GM18505 (cell line): Measurements from ENCODE around the gene CPPED1.

Experiments used
- ATAC-seq: cut with Tn5 transposase; IDR thresholded peaks from one replicate; pipeline ENCODE4 v1.9.1; 2021; ENCODE audit not compliant: unreplicated experiment
- POLR2A ChIP-seq: IDR thresholded peaks from 4 replicates; pipeline ENCODE4 v1.6.1; 2011; ENCODE audit warnings: borderline replicate concordance; ENCODE audit not compliant: insufficient read depth, insufficient read length; ENCODE audit errors: extremely low read depth

The CPPED1 gene

GRCh38 chr16:12747261-12747660 lies 56.4 kb downstream of the CPPED1 start:
- no peak for ATAC-seq
- no peak for TF ChIP-seq POLR2A

DNA sequence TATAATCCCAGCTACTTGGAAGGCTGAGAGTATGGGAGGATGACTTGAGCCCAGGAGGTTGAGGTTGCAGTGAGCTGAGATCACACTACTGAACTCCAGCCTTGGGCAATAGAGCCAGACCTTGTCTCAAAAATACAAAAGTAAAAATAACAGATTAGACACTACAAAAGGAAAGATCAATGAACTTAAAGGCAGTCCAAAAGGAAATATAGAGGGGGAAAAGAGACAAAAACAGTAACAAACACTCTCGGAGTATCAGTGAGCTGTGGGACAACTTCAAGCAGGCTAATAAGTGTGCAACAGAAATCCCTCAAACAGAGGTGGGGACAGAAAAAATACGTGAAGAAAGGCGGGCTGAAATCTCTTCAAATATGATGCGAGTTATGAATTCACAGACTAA lies 58.8 kb downstream of the CPPED1 start:
- TF ChIP-seq POLR2A: no peak
- no peak for ATAC-seq

DNA sequence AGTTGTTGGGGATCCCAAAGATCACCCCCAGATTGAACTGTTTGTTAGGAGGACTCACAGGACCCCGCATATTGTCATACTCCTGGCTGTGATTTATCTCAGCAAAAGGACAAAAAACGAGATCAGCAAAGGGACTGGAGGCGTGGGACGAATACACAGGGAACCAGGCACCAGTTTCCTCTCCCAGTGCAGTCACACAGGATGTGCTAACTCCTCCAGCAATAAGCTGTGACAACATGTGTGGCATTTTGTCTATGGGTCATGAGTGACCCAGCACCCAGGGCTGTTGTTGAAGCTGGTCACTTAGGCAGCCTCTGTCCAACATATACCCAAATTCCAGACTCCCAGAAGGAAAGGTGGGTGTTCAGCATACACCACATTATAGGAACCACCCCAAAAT lies 60.9 kb downstream of the CPPED1 start:
- TF ChIP-seq POLR2A: no peak
- ATAC-seq: no peak

- TF ChIP-seq POLR2A: no peak
- ATAC-seq: no peak
These were observed 62.6 kb downstream of the CPPED1 start for GRCh38 chr16:12740986-12741610.

DNA sequence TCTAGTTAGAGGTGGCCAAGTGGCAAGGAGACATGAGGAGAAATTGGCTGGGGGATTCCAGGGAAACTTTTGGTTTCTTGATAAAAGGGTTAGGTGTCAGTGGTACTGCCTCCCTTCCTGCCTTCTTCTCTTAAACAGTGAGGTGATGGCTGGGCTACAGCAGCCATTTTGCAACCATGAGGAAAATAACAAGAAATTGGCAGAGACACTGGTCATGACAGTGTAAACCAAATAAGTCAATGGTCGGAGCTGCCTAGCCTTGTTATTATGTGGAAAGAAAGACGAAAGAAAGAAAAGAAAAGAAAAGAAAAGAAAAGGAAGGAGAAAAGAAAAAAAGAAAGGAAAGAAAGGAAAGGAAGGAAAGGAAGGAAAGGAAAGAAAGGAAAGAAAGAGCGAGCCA lies 63.9 kb downstream of the CPPED1 start:
- no peak for ATAC-seq
- no peak for TF ChIP-seq POLR2A

DNA sequence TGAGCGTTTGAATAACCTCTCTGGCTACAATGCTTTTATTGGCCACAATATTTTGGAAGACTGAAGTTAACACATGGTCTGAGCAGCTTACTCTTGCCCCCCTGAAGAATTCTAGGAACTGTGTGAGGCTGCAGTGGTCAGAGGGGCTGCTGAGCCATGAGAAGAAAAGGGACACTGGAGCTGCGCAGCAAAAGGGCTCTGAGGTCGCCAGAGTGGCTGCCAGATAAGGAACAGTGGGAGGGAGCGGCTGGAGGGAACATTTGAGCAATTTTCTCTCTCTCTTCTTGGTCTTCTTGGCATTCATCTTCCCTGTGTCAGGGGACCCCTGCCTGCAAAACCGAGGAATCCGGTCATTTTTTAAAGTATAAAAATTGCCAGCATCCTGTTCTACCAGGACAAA lies 66.1 kb downstream of the CPPED1 start:
- no peak for ATAC-seq
- no peak for TF ChIP-seq POLR2A

- no peak for TF ChIP-seq POLR2A
- ATAC-seq: no peak
These were observed 67.9 kb downstream of the CPPED1 start for GRCh38 chr16:12735805-12736204.

DNA sequence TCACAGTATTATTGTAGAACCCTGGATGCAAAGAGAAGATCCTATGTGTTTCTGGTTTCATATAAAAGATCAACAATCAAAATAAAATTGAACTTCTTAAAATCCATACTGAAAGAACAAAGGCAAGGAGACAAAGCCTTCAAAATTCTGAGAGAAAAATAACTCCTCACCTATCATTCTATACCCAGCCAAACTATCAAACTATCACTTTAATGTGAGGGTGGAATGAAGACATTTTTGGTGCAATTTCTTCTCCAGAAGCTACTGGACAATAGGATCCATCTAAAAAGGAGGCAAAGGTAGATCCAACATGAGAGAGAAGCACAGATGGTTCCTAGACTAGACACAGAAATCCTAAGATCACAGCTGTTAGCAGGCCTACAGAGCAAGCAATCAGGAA lies 71.1 kb downstream of the CPPED1 start:
- TF ChIP-seq POLR2A: no peak
- no peak for ATAC-seq

DNA sequence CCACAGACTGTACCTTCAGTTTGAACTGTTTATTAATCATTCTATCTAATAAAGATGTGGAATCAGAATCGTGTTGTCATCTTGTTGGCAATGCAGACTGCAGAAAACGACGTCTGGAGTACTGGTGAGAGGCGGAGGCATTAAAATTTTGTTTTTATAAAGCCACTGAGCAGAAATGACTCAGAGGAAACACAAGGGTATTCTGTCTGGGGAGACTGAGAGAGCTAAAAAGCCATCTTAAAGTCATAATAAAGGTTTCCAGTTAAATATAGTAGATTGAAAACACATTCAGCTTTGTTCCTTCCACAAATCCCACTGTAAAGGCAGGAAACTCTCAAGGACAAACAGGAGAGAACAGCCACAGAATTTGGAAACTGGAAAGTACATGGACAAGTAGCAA lies 74.2 kb downstream of the CPPED1 start:
- ATAC-seq: no peak
- no peak for TF ChIP-seq POLR2A

DNA sequence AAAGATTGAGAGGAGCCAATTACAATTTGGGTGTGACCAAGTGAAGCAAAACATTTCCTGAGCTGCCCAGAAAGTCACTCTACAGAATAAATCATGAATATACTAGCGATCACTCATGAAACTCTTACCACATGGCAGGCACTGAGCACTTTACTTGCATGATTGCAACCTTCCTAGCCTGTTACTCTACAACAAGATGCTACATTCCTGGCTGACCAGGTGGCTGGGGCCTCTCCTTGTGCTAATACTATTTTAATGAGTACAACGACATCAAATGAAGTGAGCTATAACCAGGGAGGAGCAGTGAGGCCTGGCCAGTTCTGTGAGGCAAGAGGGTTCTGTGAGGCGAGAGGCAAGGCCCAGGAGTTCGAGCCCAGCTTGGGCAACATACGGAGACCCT lies 75.2 kb downstream of the CPPED1 start:
- TF ChIP-seq POLR2A: no peak
- no peak for ATAC-seq

DNA sequence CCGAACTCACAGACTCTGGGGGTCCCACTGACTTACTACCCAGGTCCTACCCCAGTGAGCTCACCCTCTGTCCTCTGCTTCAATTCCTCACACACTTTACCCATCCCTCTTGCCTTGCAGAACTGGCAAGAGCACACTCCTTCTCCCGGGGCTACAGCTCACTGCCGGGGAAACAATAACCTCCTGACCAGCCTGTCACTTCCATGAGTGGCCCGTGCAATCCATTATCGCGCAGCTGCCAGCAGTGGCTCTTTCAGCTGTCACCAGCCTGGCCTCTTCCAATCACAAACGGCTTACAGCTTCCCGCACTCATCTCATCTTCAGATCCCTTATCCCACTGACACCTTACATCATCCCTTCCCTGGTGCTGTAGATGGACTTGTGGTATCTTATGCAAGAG lies 79.5 kb downstream of the CPPED1 start:
- no peak for ATAC-seq
- TF ChIP-seq POLR2A: no peak

- no peak for TF ChIP-seq POLR2A
- no peak for ATAC-seq
These were observed 80.0 kb downstream of the CPPED1 start for GRCh38 chr16:12723681-12724080.

DNA sequence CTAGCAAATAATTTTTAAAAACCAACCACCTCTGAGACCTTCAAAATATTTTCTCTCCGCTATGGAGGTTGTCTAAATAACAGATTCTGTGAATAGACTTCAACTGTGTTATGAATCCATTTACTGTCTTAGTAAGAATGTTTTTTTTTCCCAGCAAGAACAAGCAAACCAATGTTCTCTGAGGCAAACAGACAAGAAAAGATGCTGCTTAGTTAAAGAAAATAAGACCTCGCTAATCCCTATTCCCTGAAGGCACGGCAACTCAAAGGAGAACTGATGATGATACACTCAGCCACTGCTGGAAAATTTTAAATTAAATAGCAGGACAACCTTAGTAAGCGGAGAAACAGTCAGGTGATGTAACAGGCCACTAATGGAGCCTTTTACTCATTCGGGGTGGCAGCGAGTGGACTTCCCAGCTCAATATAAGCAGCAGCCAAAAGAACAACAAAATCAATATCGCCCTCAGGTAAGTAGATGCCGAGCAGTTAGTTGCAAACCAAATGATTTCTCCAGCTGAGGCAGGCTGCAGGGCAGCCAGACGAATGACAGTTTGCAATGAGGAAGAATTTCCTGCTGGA lies 81.8 kb downstream of the CPPED1 start:
- TF ChIP-seq POLR2A: no peak
- no peak for ATAC-seq

DNA sequence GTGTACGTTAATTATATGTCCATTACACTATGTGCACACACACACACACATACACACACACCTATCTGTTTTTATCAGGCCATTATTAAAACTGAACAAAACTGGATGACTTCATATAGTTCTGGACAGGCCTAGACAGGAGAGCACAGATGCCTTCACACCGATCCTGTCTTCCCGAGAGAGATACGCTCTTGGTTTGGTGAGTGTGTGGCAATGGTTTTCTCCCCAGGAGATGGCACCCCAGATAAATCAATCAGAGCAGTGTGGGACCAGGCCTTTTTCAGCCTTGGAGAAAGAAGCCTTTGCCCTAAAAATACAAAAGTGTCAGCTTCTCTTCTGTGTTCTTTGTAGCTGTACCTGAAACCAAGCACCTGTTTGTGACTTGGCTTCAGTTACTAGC lies 83.7 kb downstream of the CPPED1 start:
- no peak for ATAC-seq
- TF ChIP-seq POLR2A: no peak

DNA sequence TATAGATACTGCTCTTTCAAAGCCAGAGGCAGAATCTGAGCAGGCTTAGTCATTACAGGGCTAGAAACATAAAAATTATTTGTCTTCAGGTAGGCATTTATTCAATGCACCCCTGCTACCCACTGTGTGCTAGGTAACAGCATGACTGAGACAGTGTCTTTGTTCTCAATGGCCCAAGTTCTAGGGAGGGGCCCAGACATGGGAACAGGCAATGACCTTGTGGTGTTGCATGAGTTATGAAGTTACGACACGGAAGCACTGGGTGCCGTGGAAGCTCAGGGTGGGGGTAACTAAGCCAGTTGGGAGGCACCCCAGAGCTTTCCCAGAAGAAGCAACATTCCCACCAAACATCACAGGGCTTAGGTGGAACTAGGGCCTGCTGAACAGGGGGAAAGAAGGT lies 87.0 kb downstream of the CPPED1 start:
- no peak for TF ChIP-seq POLR2A
- ATAC-seq: no peak
